ENCODE results near the gene TUBA1C.

GRCh38 chr12:49244176-49244575 lies 20.7 kb upstream of the TUBA1C start:
- no peak for TF ChIP-seq CTCF (IDR thresholded peaks at IDR 0.05)
- TF ChIP-seq POLR2AphosphoS5 (IDR thresholded peaks at IDR 0.05), result no peak
- TF ChIP-seq POLR2A (IDR thresholded peaks at IDR 0.05), result no peak
- TF ChIP-seq EP300 (IDR thresholded peaks at IDR 0.05), result no peak

Measured in gastroesophageal sphincter (tissue), 3 donors.